HG03520 (cell line): ENCODE results near the gene S100A4.

ENCODE experiments used
- ATAC-seq: cut with Tn5 transposase; IDR thresholded peaks from one replicate; pipeline ENCODE4 v1.9.1; 2021; ENCODE audit warnings: mild to moderate bottlenecking, moderate library complexity; ENCODE audit not compliant: unreplicated experiment

The S100A4 gene

GRCh38 chr1:153513023-153513422 is 32.6 kb downstream of the S100A4 start:
- ATAC-seq = no peak

GRCh38 chr1:153510984-153511410 is 34.6 kb downstream of the S100A4 start:
- no peak for ATAC-seq

DNA sequence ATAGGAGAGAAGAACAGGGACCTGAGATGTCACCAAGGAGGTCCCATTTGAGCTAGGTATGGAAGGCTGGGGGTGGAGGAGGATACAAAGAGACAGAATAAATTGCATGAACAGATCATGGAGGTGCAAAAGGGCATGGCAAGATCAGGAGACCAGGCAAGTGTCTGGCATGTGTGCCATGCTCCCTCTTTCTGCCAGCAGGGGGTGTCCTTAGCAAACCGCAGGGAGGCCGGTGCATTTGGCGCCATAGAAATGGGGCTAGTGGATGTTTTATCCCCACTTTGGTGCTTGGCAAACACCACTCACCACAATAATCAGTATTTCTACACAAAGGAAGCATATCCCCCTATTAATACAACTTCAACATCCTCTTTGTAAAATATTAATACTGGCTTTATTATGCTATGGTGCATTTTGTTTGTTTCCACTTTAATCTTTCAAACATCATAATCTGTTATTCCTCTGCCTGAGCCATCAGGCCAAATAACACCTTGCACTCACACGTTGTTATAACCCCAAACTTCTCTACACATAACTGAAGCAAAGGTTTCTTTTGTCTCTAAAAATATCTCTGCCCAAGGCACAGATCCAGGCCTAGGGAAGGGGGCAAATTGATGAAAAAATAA is 35.8 kb downstream of the S100A4 start:
- ATAC-seq = no peak

DNA sequence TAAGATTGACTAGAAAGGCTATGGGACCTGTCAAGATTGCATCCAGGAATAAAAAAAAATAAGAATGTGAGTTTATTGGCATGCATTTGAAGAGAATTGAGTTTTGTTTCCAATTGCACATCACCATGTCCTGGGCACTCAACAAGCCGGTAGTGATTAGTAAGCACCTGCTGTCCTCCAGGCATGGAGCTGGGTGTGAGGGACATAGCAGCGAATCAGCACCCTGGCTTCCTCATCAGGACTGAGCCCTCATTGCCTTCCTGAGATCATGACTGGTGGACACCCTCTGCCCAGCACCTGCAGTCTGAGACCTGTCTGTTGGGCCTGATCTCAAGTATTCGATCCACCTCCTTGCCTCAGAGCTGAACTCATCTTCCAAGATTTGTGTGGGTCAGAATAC is 36.6 kb downstream of the S100A4 start:
- ATAC-seq = no peak

DNA sequence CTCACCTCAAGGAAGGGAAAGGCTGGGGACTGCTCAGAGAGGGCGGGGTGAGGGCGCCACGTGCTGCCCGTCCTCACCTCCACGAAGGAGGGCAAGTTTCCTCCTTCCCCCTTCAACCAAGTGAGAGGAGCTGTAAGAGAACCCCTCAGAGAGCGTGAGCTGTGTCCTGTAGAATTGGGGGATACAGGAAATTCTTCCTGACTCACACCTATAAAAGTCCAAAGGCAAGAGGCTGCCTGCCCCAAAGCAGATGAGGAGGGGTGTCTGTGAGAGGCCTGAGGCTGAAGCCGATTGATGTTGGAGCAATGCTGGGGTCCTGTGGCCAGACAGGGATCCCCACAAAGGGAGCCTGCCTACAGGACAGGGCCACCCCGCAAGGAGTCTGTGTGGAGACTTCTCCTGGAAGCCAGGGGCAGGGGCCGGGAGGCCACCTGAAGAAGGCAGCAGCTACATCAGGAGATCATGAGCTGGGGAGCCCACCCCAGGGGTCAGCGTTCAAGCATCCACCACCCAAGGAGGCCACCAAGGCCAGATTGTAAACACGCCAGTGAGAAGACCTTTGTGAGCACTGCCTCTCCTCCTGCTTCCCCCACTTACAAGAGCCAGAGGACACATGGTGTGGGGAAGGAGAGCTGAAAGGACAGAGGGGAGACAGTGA is 37.6 kb downstream of the S100A4 start:
- no peak for ATAC-seq

GRCh38 chr1:153506831-153507413 is 38.7 kb downstream of the S100A4 start:
- ATAC-seq = no peak

DNA sequence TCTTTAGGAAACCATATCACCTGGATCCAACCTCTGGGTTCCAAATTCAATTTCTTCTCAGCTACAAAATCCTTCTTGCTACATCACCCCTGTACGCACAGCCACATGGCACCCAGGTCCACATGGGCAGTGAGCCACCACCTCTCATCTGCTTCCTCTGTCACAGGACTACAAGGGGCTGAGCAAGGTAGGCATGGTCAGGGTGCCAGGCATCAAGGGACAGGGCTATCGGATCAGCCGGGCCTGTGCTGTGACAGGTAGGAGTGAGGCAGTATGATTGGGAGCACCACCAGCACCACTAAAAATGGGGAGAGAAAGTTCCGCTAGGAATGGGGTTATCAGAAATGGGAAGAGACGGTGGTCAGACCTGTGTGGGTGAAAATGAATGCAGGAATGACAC is 39.2 kb downstream of the S100A4 start:
- no peak for ATAC-seq

- ATAC-seq = no peak
Observed at GRCh38 chr1:153505576-153505975, 40.0 kb downstream of the S100A4 start.

- ATAC-seq = no peak
Observed at GRCh38 chr1:153503766-153504165, 41.8 kb downstream of the S100A4 start.

- no peak for ATAC-seq
Observed at GRCh38 chr1:153498746-153499145, 46.9 kb downstream of the S100A4 start.

- no peak for ATAC-seq
Observed at GRCh38 chr1:153495536-153495935, 50.1 kb downstream of the S100A4 start.

GRCh38 chr1:153494976-153495535 is 50.5 kb downstream of the S100A4 start:
- no peak for ATAC-seq
